Left renal cortex interstitium (tissue), 4 donors: ENCODE measurements around the gene TMEM125. TPM values are rescaled to one million over a fixed set of nuclear protein-coding genes. Genes with fewer than 3 reads are reported as not detected.

Experiments
- polyA plus RNA-seq, 4 donors: library from polyadenylated mRNA; unstranded; fragments of 120-200 nt; gene quantifications; one replicate each; pipeline ENCODE4 v1.2.1, GENCODE V29; 2013; ENCODE audit not compliant: insufficient read length in 4 of 4

Gene TMEM125
- polyA plus RNA-seq, 4 donors = 12.5 to 17.9 (median 14.3) TPM

Other genes with a start within 250 kb of the TMEM125 start
- gene EBNA1BP2, start 97.7 kb upstream of the TMEM125 start, polyA plus RNA-seq = 10 to 100 TPM; 71.9 to 82.4 (median 72.6) TPM
- 1 to 10 TPM; 2.8 to 4.9 (median 4.0) TPM for gene CFAP57, start 97.7 kb upstream of the TMEM125 start, polyA plus RNA-seq
- gene C1orf210, start 15.6 kb downstream of the TMEM125 start, polyA plus RNA-seq = 10 to 100 TPM; 23.8 to 26.2 (median 24.8) TPM
- 10 to 100 TPM; 44.9 to 64.8 (median 53.8) TPM for gene TIE1, start 31.0 kb downstream of the TMEM125 start, polyA plus RNA-seq
- gene MPL, start 67.8 kb downstream of the TMEM125 start, polyA plus RNA-seq = 1 to 10 TPM in 2 of 4 donors, under 1 TPM in 2; 0.30 to 1.5 (median 1.0) TPM
- 10 to 100 TPM; 31.0 to 44.2 (median 37.9) TPM for gene CDC20, start 89.0 kb downstream of the TMEM125 start, polyA plus RNA-seq
- 10 to 100 TPM; 74.6 to 83.9 (median 79.9) TPM for gene ELOVL1, start 98.0 kb downstream of the TMEM125 start, polyA plus RNA-seq
- 10 to 100 TPM; 37.5 to 41.8 (median 39.0) TPM for gene MED8, start 119.8 kb downstream of the TMEM125 start, polyA plus RNA-seq
- 10 to 100 TPM; 14.5 to 36.1 (median 22.5) TPM for gene SZT2, start 119.9 kb downstream of the TMEM125 start, polyA plus RNA-seq
- 10 to 100 TPM; 32.5 to 49.2 (median 43.6) TPM for gene HYI, start 183.9 kb downstream of the TMEM125 start, polyA plus RNA-seq